ENCODE data around the gene TMEM101.
"Not testable (repeated sequence)": the region's sequence is repeated elsewhere in the genome, so short reads cannot be mapped to it uniquely, and the experiment has no call there.

Gene TMEM101

GRCh38 chr17:44014437-44015172 is at the start of gene TMEM101:
Gene TMEM101 (minus strand): TSS chr17:44014963. CDS start chr17:44014952, 11 bp downstream.
- DNase-seq (ENCODE audit: insufficient read length, low spot score), result peak; percentile 93
- no peak for FAIRE-seq
- TF ChIP-seq POLR2A (IDR thresholded peaks at IDR 0.05; ENCODE audit: low read depth, low read length), result peak; percentile 79

DNA sequence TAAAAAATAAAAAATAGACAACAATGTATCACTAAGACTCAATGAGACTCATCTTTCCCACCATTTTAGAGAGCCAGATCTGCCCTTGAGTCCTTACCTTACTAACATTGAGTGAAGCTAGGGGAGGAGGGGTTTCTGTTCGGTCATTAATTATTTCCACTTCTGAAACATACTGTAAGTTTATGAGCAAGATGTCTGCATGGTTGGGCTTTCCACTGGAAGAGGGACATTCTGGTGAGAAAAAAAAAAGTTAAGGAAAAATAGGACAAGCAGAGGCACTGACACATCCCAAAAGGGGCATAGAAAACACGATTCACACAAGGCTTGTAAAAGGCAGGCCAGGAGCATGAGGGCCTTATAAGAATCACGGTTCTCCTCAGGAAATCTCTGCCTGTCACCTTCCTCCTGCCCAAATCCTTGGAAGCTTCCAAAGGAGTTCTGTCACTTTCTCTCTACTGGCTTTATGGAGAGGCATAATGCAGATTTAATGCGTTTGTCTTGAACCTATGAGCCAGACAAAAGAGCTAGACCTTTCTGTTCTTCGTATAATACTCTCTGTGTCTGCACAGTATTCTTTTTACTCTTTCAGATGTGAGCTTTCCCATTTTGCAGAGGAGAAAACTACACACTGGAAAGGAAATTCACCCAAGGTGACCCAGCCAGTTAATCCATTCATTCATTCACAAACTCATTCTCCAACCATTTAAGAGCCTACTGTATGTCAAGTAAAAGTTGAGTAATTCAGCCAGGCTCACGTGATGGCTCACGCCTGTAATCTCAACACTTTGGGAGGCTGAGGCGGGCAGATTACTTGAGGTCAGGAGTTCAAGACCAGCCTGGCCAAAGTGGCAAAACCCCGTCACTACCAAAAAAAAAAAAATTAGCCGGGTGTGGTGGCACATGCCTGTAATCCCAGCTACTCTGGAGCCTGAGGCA is 49.2 kb upstream of the TMEM101 start:
- DNase-seq (ENCODE audit: insufficient read length, low spot score), result no peak
- FAIRE-seq, result no peak

GRCh38 chr17:44062871-44063270 is 48.1 kb upstream of the TMEM101 start:
- FAIRE-seq (no peak), DNase-seq (ENCODE audit: insufficient read length, low spot score) (no peak)
- no peak for TF ChIP-seq POLR2A (IDR thresholded peaks at IDR 0.05; ENCODE audit: low read depth, low read length)

More for the DNA sequence above, 49.2 kb upstream of the TMEM101 start:
- TF ChIP-seq POLR2A (IDR thresholded peaks at IDR 0.05; ENCODE audit: low read depth, low read length), result no peak

- DNase-seq (ENCODE audit: insufficient read length, low spot score) (no peak), FAIRE-seq (no peak)
- no peak for TF ChIP-seq POLR2A (IDR thresholded peaks at IDR 0.05; ENCODE audit: low read depth, low read length)
Observed at GRCh38 chr17:44061446-44061845, 46.7 kb upstream of the TMEM101 start.

- DNase-seq (ENCODE audit: insufficient read length, low spot score), result no peak
- no peak for TF ChIP-seq POLR2A (IDR thresholded peaks at IDR 0.05; ENCODE audit: low read depth, low read length)
- no peak for FAIRE-seq
Observed at GRCh38 chr17:44059101-44059892, 44.5 kb upstream of the TMEM101 start.

GRCh38 chr17:44053125-44053872 is 38.5 kb upstream of the TMEM101 start:
- TF ChIP-seq POLR2A (IDR thresholded peaks at IDR 0.05; ENCODE audit: low read depth, low read length), result no peak
- FAIRE-seq (no peak), DNase-seq (ENCODE audit: insufficient read length, low spot score) (no peak)

GRCh38 chr17:44049294-44050060 is 34.7 kb upstream of the TMEM101 start:
- no peak for FAIRE-seq
- TF ChIP-seq POLR2A (IDR thresholded peaks at IDR 0.05; ENCODE audit: low read depth, low read length), result no peak
- no peak for DNase-seq (ENCODE audit: insufficient read length, low spot score)

DNA sequence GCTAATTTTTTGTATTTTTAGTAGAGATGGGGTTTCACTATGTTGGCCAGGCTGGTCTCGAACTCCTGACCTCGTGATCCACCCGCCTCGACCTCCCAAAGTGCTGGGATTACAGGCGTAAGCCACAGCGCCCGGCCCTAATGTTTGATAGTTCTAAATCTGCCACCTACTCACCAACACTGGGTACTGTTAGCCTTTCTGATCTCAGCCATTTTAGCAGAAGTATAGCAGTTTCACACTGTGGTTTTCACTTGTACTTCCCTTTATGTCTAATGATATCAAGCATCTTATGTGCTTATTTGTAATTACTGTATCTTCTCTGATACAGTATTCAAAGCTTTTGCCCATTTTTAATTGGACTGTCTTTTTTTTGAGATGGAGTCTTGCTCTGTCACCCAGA is 32.1 kb upstream of the TMEM101 start:
- not testable (repeated sequence) for DNase-seq (ENCODE audit: insufficient read length, low spot score); FAIRE-seq

DNA sequence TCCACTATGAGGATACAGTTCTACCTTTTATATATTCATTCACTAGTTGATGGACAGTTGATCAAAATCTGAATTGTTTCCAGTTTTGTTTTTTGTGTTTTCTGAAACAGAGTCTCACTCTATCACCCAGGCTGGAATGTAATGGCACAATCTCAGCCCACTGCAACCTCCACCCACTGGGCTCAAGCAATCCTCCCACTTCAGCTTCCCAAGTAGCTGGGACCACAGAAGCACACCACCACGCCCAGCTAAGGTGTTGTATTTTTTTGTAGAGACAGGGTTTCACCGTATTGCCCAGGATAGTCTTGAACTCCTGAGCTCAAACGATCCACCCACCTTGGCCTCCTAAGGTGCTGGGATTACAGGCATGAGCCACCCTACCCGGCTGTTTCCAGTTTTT is 30.7 kb upstream of the TMEM101 start:
- DNase-seq (ENCODE audit: insufficient read length, low spot score) (no peak), FAIRE-seq (no peak)
- TF ChIP-seq POLR2A (IDR thresholded peaks at IDR 0.05; ENCODE audit: low read depth, low read length), result no peak

- FAIRE-seq (no peak), DNase-seq (ENCODE audit: insufficient read length, low spot score) (no peak)
Observed at GRCh38 chr17:44044071-44044470, 29.3 kb upstream of the TMEM101 start.

GRCh38 chr17:44043272-44043696 is 28.5 kb upstream of the TMEM101 start:
- FAIRE-seq (no peak), DNase-seq (ENCODE audit: insufficient read length, low spot score) (no peak)
- TF ChIP-seq POLR2A (IDR thresholded peaks at IDR 0.05; ENCODE audit: low read depth, low read length), result no peak

More at GRCh38 chr17:44044071-44044470, 29.3 kb upstream of the TMEM101 start:
- no peak for TF ChIP-seq POLR2A (IDR thresholded peaks at IDR 0.05; ENCODE audit: low read depth, low read length)

DNA sequence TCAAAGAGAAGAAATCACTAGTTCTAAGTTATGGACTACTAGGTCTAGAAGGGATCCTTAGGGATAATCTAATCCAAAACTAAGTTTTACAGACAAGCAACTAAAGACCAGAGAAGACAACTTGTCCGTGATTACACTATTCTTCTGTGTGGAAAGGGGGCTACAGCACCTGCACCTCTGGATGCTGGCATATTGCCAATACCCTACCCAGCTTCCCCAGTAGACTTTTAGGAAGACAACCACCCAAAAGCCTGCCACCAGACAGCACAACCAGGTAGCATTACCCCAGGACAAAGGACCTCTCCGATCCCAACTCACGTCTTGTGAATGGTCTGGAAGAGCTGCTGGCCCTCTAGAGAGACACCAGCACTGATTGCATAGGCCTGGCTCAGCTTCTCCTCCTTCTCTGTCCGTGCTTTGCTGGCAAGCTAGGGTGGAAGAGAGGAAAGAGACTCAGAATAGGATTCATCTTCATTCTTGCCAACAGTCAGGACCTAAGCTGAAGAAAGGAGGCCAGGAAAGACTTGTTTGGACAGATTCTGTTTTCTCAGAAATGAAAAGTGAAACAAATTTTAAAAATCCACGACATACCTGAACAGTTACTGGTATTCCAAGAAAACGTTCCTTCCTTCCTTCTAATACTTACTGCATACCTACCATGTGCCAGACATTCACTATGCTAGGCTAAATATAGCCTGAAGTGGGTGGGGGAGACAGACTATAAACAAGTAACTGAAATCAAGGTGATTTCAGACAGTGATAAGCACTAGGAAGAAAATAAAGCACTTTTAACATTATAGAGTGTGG is 25.3 kb upstream of the TMEM101 start:
- TF ChIP-seq POLR2A (IDR thresholded peaks at IDR 0.05; ENCODE audit: low read depth, low read length), result no peak
- DNase-seq (ENCODE audit: insufficient read length, low spot score) (no peak), FAIRE-seq (no peak)
